ENCODE data around the gene ERAS. TPM values are rescaled to one million over a fixed set of nuclear protein-coding genes. Genes with fewer than 3 reads are reported as not detected.

Gene ERAS
- total and polyA plus RNA-seq, 2 donors (not counting 3 experiments of a cell fraction or from before 2014, with no cell fraction given), result 0.14 TPM; not detected in 1

DNA sequence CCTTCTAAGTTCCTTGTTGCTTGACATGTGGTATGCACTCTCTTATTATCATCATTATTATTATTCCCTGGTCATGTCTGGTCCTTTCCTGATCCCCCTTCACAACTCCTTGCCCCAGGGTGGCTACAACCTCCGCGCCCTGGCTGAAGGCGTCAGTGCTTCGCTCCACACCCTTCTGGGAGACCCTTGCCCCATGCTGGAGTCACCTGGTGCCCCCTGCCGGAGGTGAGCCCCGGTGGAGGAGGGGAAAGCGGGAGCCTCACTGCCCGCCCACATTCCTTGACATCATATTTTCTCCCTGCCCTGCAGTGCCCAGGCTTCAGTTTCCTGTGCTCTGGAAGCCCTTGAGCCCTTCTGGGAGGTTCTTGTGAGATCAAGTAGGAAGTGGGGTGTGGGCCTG lies 11.0 kb upstream of the ERAS start:
- no peaks in the 10 kb centered on the region for H4K20me1 ChIP-seq (replicated peaks; ENCODE audit: control insufficient read depth, extremely low read depth, insufficient read depth, low read length)
- no TSS peak for BruUV-seq (replicated peaks)
- DNase-seq (ENCODE audit: low read depth, low spot score), result no peak
- dilution Hi-C loops (cut with MboI; ENCODE audit: extremely low pct_ligation_motif_present, low sequenced_read_pairs) (no loop called here), intact Hi-C loops (cut with micrococcal nuclease) (no loop called here)
- H2AFZ ChIP-seq (ENCODE audit: low read depth, low read length), result no peak overlapping the region
- no peaks in the 10 kb centered on the region for H3K9me3 ChIP-seq (replicated peaks; ENCODE audit: control insufficient read depth, insufficient read depth, low read length)
- peaks cover 0 to 2% of the 10 kb centered on the region in 2 experiments for H3K36me3 ChIP-seq (ENCODE audit: control insufficient read depth in 2 of 2, extremely low read depth in 1 of 2, insufficient read depth in 2 of 2, low read length in 2 of 2)
- ChIA-PET POLR2A (no interaction called here), CTCF (no interaction called here)
- H3K27me3 ChIP-seq (ENCODE audit: control insufficient read depth in 2 of 2, insufficient read depth in 2 of 2, low read length in 2 of 2), result no peaks in the 10 kb centered on the region
- H3K9ac ChIP-seq (replicated peaks; ENCODE audit: extremely low read depth, insufficient read depth, low read length), result no peak overlapping the region
- no peak overlapping the region for H3K27ac ChIP-seq (ENCODE audit: insufficient read depth, low read depth, low read length)
- FAIRE-seq, result no peak
- H3K9me1 ChIP-seq (replicated peaks; ENCODE audit: control insufficient read depth, extremely low read depth, insufficient read depth, low read length), result no peaks in the 10 kb centered on the region
- no peaks in the 10 kb centered on the region for H3K4me1 ChIP-seq (ENCODE audit: control insufficient read depth, extremely low read depth, insufficient read depth, low read length)
- no peaks in the 10 kb centered on the region for H3K79me2 ChIP-seq (ENCODE audit: control insufficient read depth, insufficient read depth, low read length)
- H3K4me2 ChIP-seq (ENCODE audit: insufficient read depth, low read length), result no peak overlapping the region
- TF ChIP-seq POLR2A (IDR thresholded peaks at IDR 0.05; ENCODE audit: low read depth, low read length) (no peak), GATA2 (IDR thresholded peaks at IDR 0.05; ENCODE audit: insufficient read depth, insufficient read length, low read depth, low read length) (no peak), FOS (IDR thresholded peaks at IDR 0.05; ENCODE audit: borderline replicate concordance, insufficient read depth, low read length) (no peak), MYC (IDR thresholded peaks at IDR 0.05; ENCODE audit: low read depth, low read length) (no peak), EZH2 (IDR thresholded peaks at IDR 0.05; ENCODE audit: borderline replicate concordance, low read depth, low read length, severe bottlenecking) (no peak), POLR2AphosphoS5 (IDR thresholded peaks at IDR 0.05; ENCODE audit: insufficient read depth, low read depth, low read length) (no peak), JUN (IDR thresholded peaks at IDR 0.05; ENCODE audit: borderline replicate concordance, insufficient read depth, insufficient read length, low read depth) (no peak)
- TF ChIP-seq, protein P1, sequence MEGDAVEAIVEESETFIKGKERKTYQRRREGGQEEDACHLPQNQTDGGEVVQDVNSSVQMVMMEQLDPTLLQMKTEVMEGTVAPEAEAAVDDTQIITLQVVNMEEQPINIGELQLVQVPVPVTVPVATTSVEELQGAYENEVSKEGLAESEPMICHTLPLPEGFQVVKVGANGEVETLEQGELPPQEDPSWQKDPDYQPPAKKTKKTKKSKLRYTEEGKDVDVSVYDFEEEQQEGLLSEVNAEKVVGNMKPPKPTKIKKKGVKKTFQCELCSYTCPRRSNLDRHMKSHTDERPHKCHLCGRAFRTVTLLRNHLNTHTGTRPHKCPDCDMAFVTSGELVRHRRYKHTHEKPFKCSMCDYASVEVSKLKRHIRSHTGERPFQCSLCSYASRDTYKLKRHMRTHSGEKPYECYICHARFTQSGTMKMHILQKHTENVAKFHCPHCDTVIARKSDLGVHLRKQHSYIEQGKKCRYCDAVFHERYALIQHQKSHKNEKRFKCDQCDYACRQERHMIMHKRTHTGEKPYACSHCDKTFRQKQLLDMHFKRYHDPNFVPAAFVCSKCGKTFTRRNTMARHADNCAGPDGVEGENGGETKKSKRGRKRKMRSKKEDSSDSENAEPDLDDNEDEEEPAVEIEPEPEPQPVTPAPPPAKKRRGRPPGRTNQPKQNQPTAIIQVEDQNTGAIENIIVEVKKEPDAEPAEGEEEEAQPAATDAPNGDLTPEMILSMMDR (IDR thresholded peaks at IDR 0.05; ENCODE audit: extremely low read depth in 1 of 2, insufficient read depth in 1 of 2, low read depth in 1 of 2, low read length in 2 of 2), result no peak
- TF ChIP-seq, protein P2, sequence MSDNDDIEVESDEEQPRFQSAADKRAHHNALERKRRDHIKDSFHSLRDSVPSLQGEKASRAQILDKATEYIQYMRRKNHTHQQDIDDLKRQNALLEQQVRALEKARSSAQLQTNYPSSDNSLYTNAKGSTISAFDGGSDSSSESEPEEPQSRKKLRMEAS (IDR thresholded peaks at IDR 0.05; ENCODE audit: insufficient read depth, insufficient read length), result no peak
- H3K4me3 ChIP-seq (replicated peaks in 1 of 3; ENCODE audit: insufficient read depth in 1 of 3, low read depth in 1 of 3, low read length in 3 of 3), result no peak overlapping the region

Data from endothelial cell of umbilical vein (primary cell).